Measurements from ENCODE around the gene CAMK2B. TPM values are rescaled to one million over a fixed set of nuclear protein-coding genes. Genes with fewer than 3 reads are reported as not detected.

The CAMK2B gene
- polyA plus RNA-seq, 3 donors = 0.13 TPM; not detected in 2

- Histone ChIP-seq H3K27me3 (ENCODE audit: control insufficient read depth in 2 of 2, insufficient read depth in 2 of 2, low read length in 2 of 2) (peaks cover 4 to 25% of the 10 kb centered on the region in 2 donors), H3K4me3 (replicated peaks in 1 of 3; ENCODE audit: low read depth in 2 of 3, low read length in 3 of 3) (no peak overlapping the region), H3K4me1 (ENCODE audit: control insufficient read depth in 1 of 2, insufficient read depth in 2 of 2, low read length in 2 of 2) (peaks cover 0 to 10% of the 10 kb centered on the region in 2 donors), H3K9me3 (replicated peaks in 1 of 2; ENCODE audit: control insufficient read depth in 1 of 2, insufficient read depth in 1 of 2, low read length in 2 of 2) (no peaks in the 10 kb centered on the region), H3K79me2 (ENCODE audit: insufficient read depth, low read length) (no peaks in the 10 kb centered on the region), H3K36me3 (replicated peaks in 1 of 2; ENCODE audit: control insufficient read depth in 1 of 2, insufficient read depth in 2 of 2, low read length in 2 of 2) (no peaks in the 10 kb centered on the region), H2AFZ (ENCODE audit: insufficient read depth, low read depth, low read length, poor library complexity, severe bottlenecking) (no peak overlapping the region), H3K27ac (ENCODE audit: low read depth in 1 of 2, low read length in 2 of 2) (no peak overlapping the region), H3K4me2 (replicated peaks; ENCODE audit: extremely low read depth, low read length, poor library complexity, severe bottlenecking) (no peak overlapping the region), H4K20me1 (ENCODE audit: insufficient read depth, low read length) (no peaks in the 10 kb centered on the region), H3K9ac (ENCODE audit: insufficient read depth, low read length, poor library complexity, severe bottlenecking) (no peak overlapping the region)
- intact Hi-C loops (cut with micrococcal nuclease) = no loop called here
- Mint-ChIP-seq H3K27ac (no peak overlapping the region), H3K4me3 (no peak overlapping the region), H3K4me1 (peaks cover 8% of the 10 kb centered on the region), H3K36me3 (no peaks in the 10 kb centered on the region), H3K27me3 (ENCODE audit: low read depth in 3 of 3) (peaks cover 20 to 44% (median 26%) of the 10 kb centered on the region in 3 donors), H3K9me3 (peaks cover 0 to 6% (median 0%) of the 10 kb centered on the region in 7 donors)
- TF ChIP-seq CTCF (IDR thresholded peaks at IDR 0.05) = no peak
- WGBS (ENCODE audit: insufficient coverage) = 96% methylated on average over 7 of the region's 8 CpGs
- no peak for DNase-seq
These were observed 12.4 kb downstream of the CAMK2B start for GRCh38 chr7:44313016-44313415.

GRCh38 chr7:44311561-44312495 is 13.6 kb downstream of the CAMK2B start:
- no peaks in the 10 kb centered on the region for H4K20me1 ChIP-seq (ENCODE audit: insufficient read depth, low read length)
- DNase-seq = no peak
- no peaks in the 10 kb centered on the region for H3K9me3 ChIP-seq (replicated peaks in 1 of 2; ENCODE audit: control insufficient read depth in 1 of 2, insufficient read depth in 1 of 2, low read length in 2 of 2)
- no peak overlapping the region for H3K4me3 ChIP-seq (replicated peaks in 1 of 3; ENCODE audit: low read depth in 2 of 3, low read length in 3 of 3)
- no peak overlapping the region for H3K27ac ChIP-seq (ENCODE audit: low read depth in 1 of 2, low read length in 2 of 2)
- no peak overlapping the region for H3K4me3 Mint-ChIP-seq
- H3K36me3 ChIP-seq (replicated peaks in 1 of 2; ENCODE audit: control insufficient read depth in 1 of 2, insufficient read depth in 2 of 2, low read length in 2 of 2) = no peaks in the 10 kb centered on the region
- no peaks in the 10 kb centered on the region for H3K36me3 Mint-ChIP-seq
- H3K27me3 Mint-ChIP-seq (ENCODE audit: low read depth in 3 of 3) = peaks cover 20 to 54% (median 24%) of the 10 kb centered on the region in 3 donors
- no peak for TF ChIP-seq CTCF (IDR thresholded peaks at IDR 0.05)
- H3K9me3 Mint-ChIP-seq = peaks cover 0 to 9% (median 2%) of the 10 kb centered on the region in 7 donors
- intact Hi-C loops (cut with micrococcal nuclease) = no loop called here
- WGBS (ENCODE audit: insufficient coverage) = 93% methylated on average over 15 of the region's 16 CpGs
- H3K4me2 ChIP-seq (replicated peaks; ENCODE audit: extremely low read depth, low read length, poor library complexity, severe bottlenecking) = no peak overlapping the region
- no peaks in the 10 kb centered on the region for H3K79me2 ChIP-seq (ENCODE audit: insufficient read depth, low read length)
- no peak overlapping the region for H3K27ac Mint-ChIP-seq
- H3K4me1 ChIP-seq (ENCODE audit: control insufficient read depth in 1 of 2, insufficient read depth in 2 of 2, low read length in 2 of 2) = peaks cover 0 to 10% of the 10 kb centered on the region in 2 donors
- peaks cover 8% of the 10 kb centered on the region for H3K4me1 Mint-ChIP-seq
- no peak overlapping the region for H2AFZ ChIP-seq (ENCODE audit: insufficient read depth, low read depth, low read length, poor library complexity, severe bottlenecking)
- no peak overlapping the region for H3K9ac ChIP-seq (ENCODE audit: insufficient read depth, low read length, poor library complexity, severe bottlenecking)
- H3K27me3 ChIP-seq (ENCODE audit: control insufficient read depth in 2 of 2, insufficient read depth in 2 of 2, low read length in 2 of 2) = peaks cover 4 to 25% of the 10 kb centered on the region in 2 donors

All from CD14-positive monocyte (primary cell).